ENCODE data around the gene ARMC9. TPM values are rescaled to one million over a fixed set of nuclear protein-coding genes. Genes with fewer than 3 reads are reported as not detected.
"Not testable (repeated sequence)": the region's sequence is repeated elsewhere in the genome, so short reads cannot be mapped to it uniquely, and the experiment has no call there.

The ARMC9 gene
- polyA plus RNA-seq (ENCODE audit: insufficient read length), result 6.3 TPM

- peak; percentile 86 for DNase-seq
Measured at GRCh38 chr2:231198291-231199173, at the start of gene ARMC9. TSS of gene ARMC9 (plus strand) at chr2:231198631. CDS start at chr2:231206239, 7,608 bp downstream.

GRCh38 chr2:231152800-231153557 is 45.5 kb upstream of the ARMC9 start:
- DNase-seq, result no peak

- no peak for DNase-seq
Measured at GRCh38 chr2:231159306-231159705, 39.1 kb upstream of the ARMC9 start.

- DNase-seq, result no peak
Measured at GRCh38 chr2:231160701-231161100, 37.7 kb upstream of the ARMC9 start.

GRCh38 chr2:231161252-231161839 is 37.1 kb upstream of the ARMC9 start:
- DNase-seq, result no peak

GRCh38 chr2:231161877-231162329 is 36.5 kb upstream of the ARMC9 start:
- no peak for DNase-seq

GRCh38 chr2:231163011-231163410 is 35.4 kb upstream of the ARMC9 start:
- DNase-seq, result no peak

- DNase-seq, result no peak
Measured at GRCh38 chr2:231163414-231164095, 34.9 kb upstream of the ARMC9 start.

- DNase-seq, result no peak
Measured at GRCh38 chr2:231167745-231168459, 30.5 kb upstream of the ARMC9 start.

GRCh38 chr2:231168460-231169139 is 29.8 kb upstream of the ARMC9 start:
- no peak for DNase-seq

GRCh38 chr2:231169488-231169887 is 28.9 kb upstream of the ARMC9 start:
- DNase-seq, result peak; percentile 19

- DNase-seq, result no peak
Measured at GRCh38 chr2:231170055-231170454, 28.4 kb upstream of the ARMC9 start.

- DNase-seq, result no peak
Measured at GRCh38 chr2:231172025-231172424, 26.4 kb upstream of the ARMC9 start.

- no peak for DNase-seq
Measured at GRCh38 chr2:231174211-231174651, 24.2 kb upstream of the ARMC9 start.

GRCh38 chr2:231176066-231176465 is 22.4 kb upstream of the ARMC9 start:
- no peak for DNase-seq

GRCh38 chr2:231177156-231178025 is 21.0 kb upstream of the ARMC9 start:
- DNase-seq, result no peak

- DNase-seq, result not testable (repeated sequence)
Measured at GRCh38 chr2:231178805-231179204, 19.6 kb upstream of the ARMC9 start.

GRCh38 chr2:231181860-231182512 is 16.4 kb upstream of the ARMC9 start:
- no peak for DNase-seq

GRCh38 chr2:231182513-231182899 is 15.9 kb upstream of the ARMC9 start:
- no peak for DNase-seq

GRCh38 chr2:231183851-231184250 is 14.6 kb upstream of the ARMC9 start:
- no peak for DNase-seq

Data from hindlimb muscle (tissue), 1 donor.